Left colon (tissue), 2 donors: ENCODE results near the gene TMEM91. TPM values are rescaled to one million over a fixed set of nuclear protein-coding genes. Genes with fewer than 3 reads are reported as not detected.

Experiments
- ATAC-seq: fragments of 200-7000 bp; cut with Tn5 transposase; one replicate; pipeline ENCODE4 v1.9.1; 2020; ENCODE audit warnings: mild to moderate bottlenecking, moderate library complexity
- DNase-seq, 2 donors: peaks; one replicate each; pipeline ENCODE4 v3.0.0-alpha.2; 2020
- intact Hi-C, 2 donors: fragments of 100-400 bp; cut with DNase I in 1 of 2; cut with micrococcal nuclease in 1 of 2; formaldehyde crosslinking; loops; one replicate each; pipeline versions ENCODE4 v1.11.2 to v1.14.0; 2022; cut with DNase I, micrococcal nuclease
- total RNA-seq, 2 donors: library from RNA; stranded (reverse); fragmentation: NEBNext Ultra II Directional; extraction: Animal tissue kit (Norgen Biotek cat#: 25700); gene quantifications; one replicate each; pipeline ENCODE4 v1.2.1, GENCODE V29; 2021
- donor health status: DM: no; HTN: no; CAD: no.
- donor health status: DM: yes; HTN: yes; CAD: no.

TMEM91 gene
- total RNA-seq, 2 donors from 2014 or later: 2.8 to 4.9 TPM

DNA sequence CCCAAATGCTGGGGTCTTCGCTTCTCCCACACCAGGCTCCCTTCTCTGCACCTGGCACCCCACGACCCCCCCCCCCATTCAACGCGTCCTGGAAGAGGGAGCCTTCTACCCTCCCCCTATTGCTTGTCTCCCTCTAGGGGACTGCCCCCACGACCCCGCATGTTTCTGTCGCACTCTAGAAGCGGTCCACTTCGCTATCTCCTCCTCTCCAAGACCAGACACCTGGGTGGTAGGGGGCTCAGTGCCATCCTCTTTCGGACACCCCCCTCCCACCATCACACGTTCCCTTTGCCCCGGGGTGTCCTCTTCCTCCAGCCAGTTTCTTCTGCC is 24.1 kb upstream of the TMEM91 start:
- intact Hi-C loops: no loop called here
- no peak for ATAC-seq
- no peak for DNase-seq

GRCh38 chr19:41352609-41353465 is 23.5 kb upstream of the TMEM91 start:
- DNase-seq (peak in 1 of 2 donors; percentile 78), ATAC-seq (peak; percentile 27)
- intact Hi-C loops: no loop called here

DNA sequence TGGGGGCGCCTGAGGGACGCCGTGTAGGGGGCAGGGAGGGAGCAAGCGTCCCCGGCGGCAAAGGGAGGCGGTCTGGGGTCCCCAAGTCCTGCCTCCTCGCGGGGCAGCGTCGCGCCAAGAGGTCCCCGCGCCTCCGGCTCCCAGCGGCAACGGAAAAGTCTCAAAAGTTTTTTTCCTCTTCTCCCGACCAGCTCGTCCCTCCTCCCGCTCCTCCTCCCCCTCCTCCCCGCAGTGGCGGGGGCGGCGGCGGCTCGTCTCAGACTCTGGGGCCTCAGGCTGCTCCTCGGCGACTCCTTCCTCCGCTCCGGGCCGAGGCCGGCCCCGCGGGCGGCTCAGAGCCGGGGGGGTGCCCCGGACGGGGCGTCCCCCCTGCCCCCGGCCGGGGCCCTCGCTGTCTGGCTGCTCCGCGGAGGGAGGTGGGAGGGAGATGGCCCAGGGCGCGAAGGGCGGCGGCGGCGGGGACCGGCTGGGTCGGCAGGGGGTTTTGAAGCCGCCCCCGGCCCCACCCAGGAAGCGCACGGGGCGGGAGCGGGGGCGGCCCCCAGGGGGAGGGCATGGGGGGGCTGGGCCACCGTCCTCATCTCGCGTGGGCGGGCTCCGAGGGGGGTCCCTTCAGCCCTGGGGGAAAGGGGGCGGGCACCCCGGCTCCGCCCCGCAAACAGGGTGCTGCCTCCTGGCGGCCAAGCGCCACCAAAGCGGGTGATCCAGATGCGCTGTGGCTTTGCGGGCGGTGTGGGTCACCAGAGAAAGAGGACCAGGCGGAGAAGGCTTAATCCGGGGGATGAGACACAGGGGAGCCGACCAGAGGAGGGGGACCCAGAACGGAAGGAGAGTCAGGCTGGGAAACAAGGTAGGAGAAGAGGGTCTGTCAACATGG is 22.6 kb upstream of the TMEM91 start, which contains the start of gene TGFB1:
Gene TGFB1 (minus strand): TSS at position 457 of the 877 bp plus-strand sequence. CDS start 878 bp downstream, outside the sequence.
- ATAC-seq: peak; percentile 62
- DNase-seq: peak; percentile 84 to 88
- intact Hi-C loops: no loop called here

DNA sequence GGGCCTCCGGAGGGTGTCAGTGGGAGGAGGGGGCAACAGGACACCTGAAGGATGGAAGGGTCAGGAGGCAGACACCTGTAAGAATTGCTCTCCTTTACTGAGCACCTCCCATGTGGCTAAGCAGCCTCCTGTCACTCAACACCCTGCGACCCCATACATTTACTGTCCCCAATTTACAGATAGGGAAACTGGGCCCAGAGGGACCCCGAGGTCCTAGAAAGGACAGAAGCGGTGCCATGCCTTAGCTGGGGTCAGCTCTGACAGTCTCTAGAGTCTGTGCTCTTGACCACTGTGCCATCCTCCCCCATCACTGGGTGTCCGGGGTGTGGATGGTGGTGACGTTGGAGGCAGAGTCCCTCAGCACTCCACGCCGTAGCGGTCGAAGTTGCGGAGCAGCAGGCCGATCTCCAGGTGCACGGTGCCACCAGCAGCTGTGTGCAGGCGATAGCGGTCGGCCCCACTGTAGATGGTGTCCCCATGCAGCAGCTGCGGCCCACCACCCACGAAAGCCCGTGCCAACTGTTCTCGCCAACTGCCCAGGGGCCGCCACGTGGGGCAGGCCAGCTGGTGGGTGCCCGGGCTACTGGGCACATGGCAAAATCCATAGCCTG is 21.9 kb upstream of the TMEM91 start:
- ATAC-seq (no peak), DNase-seq (peak in 1 of 2 donors; percentile 33)
- intact Hi-C loops: no loop called here

DNA sequence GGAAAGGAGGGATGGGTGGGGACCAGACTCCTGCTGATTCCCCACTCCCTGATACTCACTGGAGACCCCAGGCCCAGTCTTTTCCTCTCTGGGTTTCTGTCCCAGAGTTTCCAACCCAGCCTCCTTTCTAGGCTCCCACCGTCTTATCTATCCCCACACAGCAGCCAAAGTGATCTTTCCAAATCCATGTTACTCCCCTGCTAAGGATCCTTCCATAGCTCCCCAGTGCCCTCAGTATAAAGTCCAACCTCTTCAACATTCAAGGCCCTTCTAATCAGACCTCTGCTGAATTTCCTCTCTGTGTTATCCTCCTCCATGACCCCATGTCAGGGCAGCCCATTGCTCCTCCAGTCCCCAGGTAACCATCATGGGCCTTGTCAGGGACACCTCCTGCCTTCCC is 21.3 kb upstream of the TMEM91 start:
- intact Hi-C loops: no loop called here
- ATAC-seq (no peak), DNase-seq (no peak)

DNA sequence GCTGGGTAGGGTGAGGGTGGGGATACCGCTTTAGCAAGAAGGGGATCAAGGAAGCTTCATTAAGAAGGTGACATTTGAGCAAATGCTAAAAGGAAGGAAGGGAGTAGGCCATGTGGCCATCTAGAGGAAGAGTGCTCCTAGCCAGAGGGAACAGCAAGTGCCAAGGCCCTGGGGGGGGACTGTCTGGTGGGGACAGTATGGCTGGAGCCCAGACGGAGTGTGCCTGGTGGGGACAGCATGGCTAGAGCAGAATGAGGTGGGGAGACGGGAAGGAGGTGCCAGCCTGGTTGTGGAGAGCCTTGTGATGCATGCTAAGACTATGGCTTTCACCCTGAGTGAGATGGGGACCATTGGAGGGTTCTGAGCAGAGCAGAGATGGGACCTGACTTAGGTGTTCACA is 20.5 kb upstream of the TMEM91 start:
- no peak for DNase-seq
- no peak for ATAC-seq
- intact Hi-C loops: no loop called here

DNA sequence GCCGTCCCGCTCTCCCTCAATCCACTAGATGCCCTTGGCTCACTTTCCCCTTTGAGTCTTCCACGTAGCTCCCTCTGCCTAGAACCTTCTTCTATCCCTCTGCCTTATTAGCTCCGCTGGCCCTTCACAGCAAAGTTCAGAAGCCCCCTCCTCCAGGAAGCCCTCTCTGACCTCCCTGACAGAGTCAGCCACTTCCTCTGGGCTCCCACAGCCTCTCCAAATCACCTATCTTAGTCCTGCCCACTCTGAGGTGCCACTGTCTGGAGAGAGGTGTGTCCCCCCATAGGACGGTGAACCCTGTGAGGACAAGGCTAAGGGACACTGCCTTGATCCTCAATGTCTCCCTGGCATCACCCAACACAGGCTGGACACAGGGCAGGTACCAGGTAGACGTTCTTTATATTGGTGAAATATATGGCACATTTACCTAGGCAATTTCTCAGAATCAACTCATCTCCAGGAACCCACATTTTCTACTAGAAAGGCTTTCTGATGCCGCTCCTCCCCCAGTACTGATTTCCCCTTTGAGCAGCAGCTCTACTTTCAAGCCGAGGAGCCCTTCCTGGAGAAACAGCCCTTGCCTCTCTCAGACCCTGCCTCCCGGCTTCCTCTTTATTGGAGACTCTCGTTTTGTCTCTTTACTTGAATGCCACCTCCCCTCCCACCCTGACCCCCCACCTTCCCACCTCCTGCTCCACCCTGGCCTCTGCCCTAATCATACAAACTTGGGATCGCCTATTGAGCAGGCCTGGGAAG is 19.2 kb upstream of the TMEM91 start:
- no peak for ATAC-seq
- intact Hi-C loops: no loop called here

DNA sequence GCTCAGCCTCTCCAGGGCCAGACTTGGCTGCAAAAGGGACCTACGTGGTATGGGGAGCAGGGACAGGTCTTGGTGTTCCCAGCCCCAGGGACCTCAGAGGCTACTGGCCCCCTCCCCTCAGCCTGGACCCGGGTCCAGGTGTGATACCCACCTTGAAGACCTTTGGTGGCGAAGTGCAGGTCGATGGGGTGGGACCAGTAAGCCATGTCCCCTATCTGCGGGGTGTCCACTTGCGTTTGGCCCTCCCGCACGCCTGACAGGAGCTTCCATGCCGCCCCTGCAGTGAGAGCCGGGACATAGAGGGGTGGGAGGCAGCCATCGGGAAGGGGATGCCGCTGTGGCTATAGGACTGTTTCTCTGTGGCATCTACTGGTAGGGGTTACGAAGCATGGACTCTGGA is 18.6 kb upstream of the TMEM91 start:
- DNase-seq (no peak), ATAC-seq (no peak)
- intact Hi-C loops: no loop called here

More for the DNA sequence above, 19.2 kb upstream of the TMEM91 start:
- DNase-seq: no peak

DNA sequence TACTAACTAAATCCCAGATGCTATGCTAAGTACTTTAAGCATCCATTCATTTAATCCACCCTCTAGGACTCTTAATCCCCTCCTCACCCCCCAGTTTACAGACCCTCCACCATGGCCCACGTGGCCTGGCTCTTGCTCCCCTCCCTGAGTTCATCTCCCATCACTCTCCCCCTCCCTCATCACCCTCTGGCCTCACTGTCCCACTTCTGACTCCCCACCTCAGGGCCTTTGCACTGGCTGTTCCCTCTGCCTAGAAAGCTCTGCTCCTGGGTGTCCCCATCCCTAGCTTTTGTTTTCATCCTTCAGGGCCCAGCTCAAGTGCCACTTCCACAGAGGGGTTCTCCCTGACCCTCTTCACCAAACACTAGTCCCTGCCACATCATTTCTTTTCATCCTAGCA is 16.6 kb upstream of the TMEM91 start:
- intact Hi-C loops: no loop called here
- ATAC-seq (no peak), DNase-seq (no peak)

GRCh38 chr19:41362143-41362847 is 14.0 kb upstream of the TMEM91 start:
- ATAC-seq (peak; percentile 62), DNase-seq (no peak)
- intact Hi-C loops: no loop called here

DNA sequence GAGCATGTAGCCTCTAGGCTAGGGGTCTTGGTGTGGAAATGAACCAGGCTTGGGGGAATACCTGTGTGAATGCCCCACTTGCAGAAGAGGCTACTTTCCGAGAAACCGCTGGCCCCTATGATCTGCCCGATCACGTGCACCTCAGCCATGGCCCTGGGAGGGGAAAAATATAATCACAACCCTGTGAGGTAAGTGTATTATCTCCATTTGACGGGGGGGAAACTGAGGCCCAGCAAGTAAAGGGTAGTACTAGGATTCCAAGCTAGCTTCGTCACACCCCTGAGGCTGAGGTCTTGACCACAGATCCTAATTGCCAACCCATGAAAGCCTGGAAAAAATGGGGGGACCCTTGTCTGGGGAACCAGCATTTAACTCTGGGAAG is 13.0 kb upstream of the TMEM91 start:
- intact Hi-C loops: no loop called here
- peak in 1 of 2 donors; percentile 30 for DNase-seq

DNA sequence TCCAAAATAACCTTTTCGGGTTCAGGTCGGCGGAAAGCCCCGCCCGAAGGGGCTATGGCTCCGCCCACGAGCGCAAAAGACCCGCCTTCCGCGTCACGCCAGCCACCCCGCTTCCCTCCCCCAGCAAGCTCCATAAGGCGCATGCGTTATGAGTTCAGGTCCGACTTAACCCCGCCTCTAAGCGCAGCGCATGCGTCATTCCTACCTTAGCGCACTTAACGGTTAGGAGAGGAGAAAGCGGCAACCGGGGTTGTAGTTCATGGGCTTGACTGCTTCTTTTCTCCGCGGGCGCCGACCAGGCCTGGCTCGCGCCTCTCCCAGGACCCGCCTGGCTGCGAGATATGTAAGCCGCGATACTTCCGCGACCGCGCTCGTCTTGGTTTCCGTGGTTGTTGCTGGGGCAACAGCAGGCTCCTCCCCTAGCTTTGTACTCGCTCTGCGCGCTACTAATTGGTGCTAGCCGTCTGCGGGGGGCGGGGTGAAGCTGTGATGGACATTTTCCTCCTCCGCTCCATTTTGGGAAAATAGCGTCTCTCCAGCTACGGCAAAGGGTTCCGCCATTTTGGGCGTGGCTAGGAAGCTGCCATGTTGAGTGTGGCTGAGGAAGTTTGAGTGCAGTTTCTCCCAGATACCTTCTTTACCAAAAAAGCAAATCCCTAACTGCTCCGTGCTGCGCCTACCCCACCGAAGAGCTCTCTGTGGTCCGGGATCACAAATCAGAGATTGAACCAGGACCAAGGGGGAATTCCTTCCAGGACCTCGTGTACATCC is 12.4 kb upstream of the TMEM91 start, which contains the start of gene B9D2:
Gene B9D2 (minus strand): TSS at position 397 of the 771 bp plus-strand sequence. CDS start 630 bp downstream, outside the sequence.
- DNase-seq: peak; percentile 99
- peak; percentile 89 for ATAC-seq
- intact Hi-C loops: no loop called here

More for the DNA sequence above, 13.0 kb upstream of the TMEM91 start:
- no peak for ATAC-seq

DNA sequence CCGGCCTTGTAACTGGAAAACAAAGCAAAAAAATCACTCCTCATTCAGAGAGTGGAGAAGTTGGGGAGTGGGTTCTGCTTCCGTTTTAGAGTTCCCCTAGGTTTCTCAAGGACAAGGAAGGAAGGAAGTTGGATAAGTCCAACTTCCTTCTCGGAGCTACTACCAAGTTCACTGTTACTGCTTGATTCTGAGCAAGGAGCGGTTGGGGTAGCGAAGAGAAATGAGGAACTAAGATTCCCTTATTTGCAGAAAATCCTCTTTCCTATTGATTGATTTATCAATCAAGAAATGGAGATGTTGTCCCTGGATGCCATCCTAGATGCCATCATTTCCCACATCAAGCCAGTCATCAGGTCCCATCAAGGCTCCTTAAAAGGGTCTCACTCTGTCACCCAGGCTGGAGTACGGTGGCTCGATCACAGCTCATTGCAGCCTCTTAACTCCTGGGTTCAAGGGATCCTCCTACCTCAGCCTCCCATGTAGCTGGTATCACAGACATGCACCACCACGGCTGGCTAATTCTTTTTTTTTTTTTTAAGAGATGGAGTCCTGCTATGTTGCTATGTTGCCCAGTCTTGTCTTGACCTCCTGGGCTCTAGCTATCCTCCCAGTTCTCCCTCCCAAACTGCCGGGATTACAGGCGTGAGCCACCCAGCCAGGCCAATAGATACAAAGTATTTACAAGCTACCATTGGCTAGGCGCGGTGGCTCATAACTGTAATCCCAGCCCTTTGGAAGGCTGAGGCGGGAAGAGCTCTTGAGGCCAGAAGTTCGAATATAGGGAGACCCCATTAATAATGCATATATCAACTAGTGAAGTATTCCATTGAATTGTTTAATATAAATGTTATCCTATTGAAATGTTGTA is 11.6 kb upstream of the TMEM91 start:
- intact Hi-C loops: no loop called here
- DNase-seq (no peak), ATAC-seq (no peak)

DNA sequence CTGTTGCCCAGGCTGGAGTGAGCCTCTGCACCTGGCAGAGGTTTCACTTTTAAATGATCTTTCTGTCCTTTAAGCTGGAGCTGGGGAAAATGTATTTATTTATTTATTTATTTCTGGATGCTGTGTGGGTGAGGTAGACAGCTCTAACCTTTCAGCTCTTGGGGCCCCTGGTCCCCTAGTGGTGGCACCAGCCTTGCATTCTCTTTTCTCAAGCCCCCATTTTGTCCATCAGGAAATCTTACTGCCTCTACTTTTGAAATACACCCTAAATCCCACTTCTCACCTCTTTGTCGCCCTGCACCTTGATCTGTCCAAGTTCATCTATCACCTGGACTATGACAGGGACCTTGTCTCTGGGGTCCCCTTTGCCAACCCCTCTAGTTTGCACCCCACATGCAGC is 10.2 kb upstream of the TMEM91 start:
- intact Hi-C loops: no loop called here
- no peak for DNase-seq
- ATAC-seq: no peak

DNA sequence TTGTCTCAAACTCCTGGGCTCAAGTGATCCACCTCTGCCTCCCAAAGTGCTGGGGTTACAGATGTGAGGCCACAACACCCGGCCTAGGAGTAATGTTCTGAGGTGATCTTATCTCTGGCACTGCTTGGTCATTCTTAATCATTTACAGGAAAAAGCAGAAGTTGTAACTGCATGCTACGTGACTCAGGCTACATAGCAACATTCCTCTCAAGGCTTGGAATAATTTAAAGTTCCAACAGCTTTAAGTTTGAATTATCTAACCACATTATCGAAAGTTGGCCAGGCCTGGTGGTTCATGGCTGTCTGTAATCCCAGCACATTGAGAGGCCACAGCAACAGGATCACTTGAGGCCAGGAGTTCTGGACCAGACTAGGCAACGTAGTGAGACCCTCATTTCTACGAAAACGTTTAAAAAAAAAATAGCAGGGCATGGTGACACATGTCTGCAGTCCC is 8.5 kb upstream of the TMEM91 start:
- no peak for ATAC-seq

GRCh38 chr19:41369769-41370168 is 6.6 kb upstream of the TMEM91 start:
- intact Hi-C loops: no loop called here
- DNase-seq (no peak), ATAC-seq (no peak)

More for the DNA sequence above, 8.5 kb upstream of the TMEM91 start:
- DNase-seq: no peak
- intact Hi-C loops: no loop called here
